ENCODE measurements around the gene SNUPN.
"Not testable (repeated sequence)": the region's sequence is repeated elsewhere in the genome, so short reads cannot be mapped to it uniquely, and the experiment has no call there.

SNUPN gene

DNA sequence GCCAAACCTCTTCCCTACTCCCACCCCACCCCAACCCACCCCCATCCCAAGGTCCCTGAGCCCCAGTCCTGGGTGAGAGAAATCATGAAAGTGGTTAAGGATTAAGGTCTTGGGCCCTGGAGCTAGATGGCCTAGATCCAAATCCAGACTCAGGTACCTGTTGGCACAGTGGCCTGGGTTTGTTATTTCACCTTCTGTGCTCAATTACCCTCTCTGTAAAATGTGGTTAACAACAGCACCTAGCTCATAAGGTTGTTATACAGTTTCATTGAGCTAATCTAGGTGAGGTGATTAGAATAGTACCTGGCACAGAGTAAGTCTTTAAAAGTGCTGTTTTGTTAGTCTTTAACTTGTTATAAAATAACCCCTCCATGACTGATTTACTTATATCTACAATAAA, 6.4 kb upstream of the SNUPN start:
- DNase-seq: no peak

DNA sequence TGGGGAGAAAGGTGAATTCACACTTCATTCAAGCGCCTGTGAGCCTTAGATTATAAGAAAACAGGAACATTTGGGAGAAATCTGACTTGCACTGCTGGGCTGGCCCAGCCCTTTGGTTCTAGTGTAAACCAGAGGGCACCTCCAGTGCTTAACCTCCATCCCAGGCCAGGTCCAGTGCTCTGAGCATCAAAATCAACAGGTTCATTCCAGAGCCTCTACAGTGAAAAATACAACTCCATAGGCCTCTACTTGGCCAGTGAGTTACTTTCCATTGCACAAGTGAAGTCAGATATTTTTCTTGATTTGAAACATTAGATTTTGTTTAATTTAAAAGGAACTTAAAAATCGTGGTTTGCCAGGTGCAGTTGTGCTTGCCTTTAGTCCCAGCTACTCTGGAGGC, 3.0 kb downstream of the SNUPN start:
- no peak for DNase-seq

DNA sequence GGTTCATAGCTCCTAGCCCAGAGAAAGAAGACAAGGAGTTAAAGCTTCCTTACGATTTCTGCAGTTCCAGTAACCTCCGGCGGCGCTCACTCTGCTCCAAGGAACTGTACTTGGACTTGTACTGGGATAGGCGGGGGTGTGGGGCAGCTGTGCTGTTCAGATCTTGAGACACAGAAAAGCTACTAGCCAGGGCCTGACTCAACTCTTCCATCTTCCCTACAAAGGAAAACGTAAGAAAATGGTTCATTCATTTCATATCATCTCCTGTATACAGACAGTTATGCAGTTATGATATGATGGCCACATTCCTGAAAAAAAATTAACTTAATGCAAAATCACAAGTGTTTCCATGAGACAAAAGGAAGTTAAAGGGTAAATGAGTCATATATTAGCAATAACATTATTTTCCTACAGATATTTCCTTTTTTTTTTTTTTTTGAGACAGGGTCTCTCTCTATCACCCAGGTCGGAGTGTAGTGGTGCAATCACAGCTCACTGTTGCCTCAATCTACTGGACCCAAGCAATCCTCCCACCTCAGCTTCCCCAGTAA, 4.6 kb downstream of the SNUPN start:
- no peak for DNase-seq

DNA sequence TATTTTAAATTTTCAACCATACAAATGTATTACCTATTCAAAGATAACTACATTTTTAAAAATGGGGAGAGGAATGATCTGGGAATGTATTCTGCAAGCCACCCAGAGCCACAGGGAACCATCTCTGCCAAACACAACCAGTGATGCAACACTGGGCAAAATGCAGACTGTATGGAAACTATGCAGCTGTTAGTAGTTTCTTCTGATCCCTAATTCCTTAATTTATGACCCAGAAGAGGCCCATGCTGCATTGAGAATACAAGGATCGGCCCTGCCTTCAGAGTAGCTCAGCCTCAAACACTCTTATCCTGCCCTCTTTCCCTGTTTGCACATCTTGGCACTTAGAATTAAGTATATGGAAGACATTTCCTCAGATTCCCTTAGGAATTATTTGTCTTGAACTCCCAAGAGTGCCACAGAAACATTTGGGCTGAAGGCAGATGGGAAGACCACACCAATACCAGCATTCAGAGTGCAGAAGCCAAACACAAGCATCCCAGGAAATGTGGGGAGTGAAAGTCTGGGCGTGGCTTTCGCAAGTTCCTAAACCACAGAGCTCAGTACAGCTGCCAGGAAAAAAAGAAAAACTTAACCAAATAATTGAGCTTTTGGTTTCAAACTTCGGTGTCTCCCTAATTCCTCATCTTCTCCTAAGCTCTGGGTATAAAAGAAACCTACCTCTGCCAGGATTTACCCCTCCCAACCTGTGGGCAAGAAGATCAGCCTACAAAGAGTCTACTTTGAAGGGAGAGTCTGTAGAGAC, 5.3 kb downstream of the SNUPN start:
- DNase-seq: no peak

DNA sequence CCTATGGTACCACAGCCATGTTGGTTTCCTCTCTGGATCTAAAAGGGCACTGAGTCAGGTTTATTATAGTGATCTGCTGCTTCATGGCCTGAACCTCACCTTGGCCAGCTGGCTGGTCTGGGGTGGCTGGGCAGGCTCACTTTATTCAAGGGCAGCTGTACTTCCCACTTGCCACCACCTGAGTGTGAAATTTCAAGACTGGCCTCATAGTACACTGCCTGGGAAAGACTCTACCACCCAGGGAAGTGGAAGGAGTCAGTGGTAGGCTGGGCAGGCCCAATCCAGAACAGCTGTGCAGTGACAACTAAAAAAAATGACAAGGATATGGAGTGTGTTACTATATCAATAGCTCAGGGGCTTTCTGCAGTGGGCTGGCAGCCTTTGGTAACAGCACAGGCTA, 8.8 kb downstream of the SNUPN start:
- DNase-seq: no peak

DNA sequence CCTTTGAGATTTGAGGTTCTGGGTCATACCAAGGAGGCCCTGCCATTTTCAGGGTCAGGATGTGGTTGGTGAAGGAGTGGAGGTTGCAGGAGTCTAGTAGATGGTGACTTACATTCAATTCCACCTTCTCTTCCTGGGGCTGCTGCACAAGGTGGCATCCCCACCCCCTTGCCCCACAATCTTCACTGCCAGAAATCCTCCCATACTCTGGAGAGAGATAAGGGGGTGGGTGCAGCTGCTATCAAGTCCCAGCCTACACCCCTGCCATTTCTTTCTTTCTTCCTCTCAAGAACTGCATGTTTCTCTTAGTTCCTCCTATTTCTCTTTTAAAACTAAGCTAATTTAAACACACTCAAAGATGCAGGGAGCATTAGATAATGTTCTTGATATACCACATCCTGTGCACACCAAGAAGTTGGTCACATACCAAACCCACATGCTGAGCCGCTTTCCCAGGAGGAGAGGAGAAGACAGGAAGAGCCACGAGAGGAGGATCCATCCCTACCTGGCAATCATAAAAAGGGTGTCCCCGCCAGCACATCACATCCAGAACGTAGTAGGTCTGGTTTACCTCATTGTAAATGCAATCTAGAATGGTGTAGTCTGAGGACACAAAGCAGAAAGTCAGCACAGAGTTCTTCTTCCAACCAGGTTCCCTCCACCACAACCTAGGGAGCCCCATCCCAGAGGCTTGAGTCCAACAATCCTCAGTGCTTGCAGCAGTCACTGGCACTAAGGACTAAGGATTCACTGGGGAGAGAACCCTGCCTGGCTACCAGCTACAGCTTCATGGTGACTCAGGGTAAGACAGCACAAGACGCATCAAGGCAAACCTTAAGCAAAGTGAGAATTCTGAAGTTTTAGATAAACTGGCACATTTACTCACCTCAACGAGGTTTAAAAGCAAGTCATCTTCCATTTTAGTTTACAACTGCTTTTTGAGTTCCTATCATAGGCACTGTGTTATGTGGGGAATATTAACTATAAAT, 18.5 kb downstream of the SNUPN start:
- DNase-seq: no peak

DNA sequence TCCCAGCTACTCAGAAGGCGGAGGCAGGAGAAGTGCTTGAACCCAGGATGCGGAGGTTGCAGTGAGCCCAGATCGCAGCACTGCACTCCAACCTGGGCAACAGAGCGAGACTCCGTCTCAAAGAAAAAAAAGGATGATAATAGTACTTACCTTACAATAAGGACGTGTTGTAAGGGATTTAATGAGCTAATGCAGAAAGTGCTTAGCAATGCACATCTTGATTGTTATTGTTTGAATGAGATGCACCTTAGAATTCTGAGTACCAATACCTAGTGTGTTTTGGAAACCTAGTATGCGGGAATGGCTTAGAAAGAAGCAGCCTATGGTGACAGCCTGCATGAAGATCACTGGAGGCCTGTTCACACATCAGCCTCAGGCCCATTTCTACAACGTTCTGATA, 19.5 kb downstream of the SNUPN start:
- no peak for DNase-seq

DNA sequence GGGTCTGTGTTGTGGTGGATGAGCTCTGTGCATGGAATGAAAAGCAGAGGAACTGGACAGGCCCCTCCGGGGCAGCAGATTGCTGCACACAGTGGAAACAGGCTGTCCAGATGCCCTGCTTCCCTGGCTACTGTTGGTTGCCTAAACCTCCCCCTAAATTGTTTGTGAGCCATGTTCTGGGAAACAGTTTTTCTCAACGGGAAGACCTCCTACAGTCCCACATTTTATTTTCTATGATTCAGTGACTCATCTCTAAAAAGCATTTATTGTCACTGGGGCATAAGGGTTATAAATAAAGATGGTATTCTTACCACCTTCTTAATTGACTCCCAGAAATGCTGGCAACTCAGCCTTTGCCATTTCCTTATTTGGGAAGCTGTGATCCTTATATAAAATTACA, 26.1 kb downstream of the SNUPN start:
- DNase-seq: no peak

DNA sequence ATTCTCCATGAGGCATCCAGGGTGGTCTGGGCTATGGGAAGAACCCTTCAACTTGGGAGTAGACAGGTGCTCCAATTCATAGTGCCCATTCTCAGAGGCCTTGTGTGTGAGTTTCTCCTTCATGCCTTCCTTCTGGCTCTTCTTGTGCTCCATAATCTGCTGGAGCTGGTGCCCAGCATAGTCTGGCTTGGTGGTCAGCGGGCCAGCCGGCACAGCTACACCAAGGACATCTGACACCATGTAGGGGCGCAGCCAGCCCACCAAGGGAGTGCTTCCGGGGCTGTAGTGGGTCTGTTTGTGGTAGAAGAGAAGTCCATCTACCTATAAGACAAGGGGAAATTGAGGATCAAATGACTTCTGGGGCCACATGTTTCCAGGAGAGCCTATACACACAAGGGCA, 27.2 kb downstream of the SNUPN start:
- no peak for DNase-seq

DNA sequence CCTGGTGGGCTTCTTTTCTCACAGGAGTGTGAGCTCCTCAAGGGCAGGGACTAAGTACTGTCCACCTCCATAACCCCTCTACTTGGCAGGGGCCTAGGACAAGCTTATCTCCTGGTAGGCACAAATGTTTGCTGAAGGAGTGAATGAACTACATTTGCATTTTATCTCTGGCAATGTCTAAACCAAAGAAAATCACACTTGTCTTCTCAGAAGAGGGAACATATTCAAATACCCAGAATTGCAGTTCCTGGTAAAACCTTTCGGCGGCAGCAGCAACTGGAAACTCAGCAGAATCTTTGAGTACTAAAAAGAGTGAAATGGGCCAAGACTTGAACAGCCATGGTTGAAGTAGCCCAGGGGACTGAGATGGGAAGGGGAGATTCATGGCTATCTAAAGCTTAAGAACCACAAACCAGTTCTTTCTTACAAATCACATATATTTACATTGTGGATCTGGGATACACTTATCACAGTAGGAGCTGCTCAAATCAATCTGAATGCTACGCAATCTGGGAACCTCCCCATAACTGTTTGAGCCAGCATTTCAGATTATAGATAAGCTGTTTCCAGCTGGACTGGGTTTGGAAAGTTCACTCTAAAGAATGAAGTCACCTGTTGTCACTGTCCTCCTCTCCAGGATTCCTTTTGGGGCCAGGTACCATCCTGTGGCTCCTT, 27.7 kb downstream of the SNUPN start:
- DNase-seq: peak; percentile 26

DNA sequence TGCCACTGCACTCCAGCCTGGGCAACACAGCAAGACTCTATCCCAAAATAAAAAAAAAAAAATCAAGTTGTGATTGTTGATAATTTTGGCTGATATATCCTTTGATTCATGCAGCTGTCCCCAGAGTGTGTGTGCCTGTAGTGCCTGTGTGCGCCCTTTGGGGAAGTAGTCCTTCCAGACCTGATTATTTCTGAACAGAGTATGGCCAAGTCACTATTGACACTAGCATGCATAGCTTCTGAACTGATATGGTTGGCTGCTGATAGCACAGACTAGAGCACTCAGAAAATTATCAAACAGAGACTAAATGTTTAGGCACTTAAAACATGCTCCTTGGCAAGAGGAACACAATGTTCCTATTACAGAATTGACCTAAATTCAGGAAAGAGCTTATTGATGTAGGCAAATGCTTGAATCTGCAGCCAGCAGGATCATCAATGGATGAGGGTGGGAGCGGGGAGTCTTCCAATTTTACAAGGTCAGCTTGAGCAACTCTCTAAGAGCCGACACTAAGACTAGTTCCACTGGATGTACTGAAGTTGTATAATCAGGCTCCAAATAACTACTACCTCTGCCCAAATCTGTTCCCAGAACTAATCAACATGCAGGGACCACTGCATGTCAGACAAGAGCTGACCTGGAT, 28.7 kb downstream of the SNUPN start:
- DNase-seq: no peak

DNA sequence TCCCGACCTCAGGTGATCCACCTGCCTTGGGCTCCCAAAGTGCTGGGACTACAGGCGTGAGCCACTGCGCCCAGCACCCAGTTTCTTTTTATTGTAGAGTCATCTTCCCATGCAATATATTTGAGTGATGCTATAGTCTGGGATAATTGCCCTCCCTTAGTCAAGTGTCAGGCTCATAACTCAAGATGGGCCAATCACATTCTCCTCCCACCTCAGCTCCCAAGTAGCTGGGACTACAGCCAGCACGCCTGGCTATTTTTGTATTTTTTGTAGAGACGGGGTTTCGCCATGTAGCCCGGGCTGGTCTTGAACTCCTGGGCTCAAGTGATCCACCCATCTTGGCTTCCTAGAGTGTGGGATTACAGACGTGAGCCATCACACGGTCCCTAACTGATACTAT, 31.2 kb downstream of the SNUPN start:
- no peak for DNase-seq

DNA sequence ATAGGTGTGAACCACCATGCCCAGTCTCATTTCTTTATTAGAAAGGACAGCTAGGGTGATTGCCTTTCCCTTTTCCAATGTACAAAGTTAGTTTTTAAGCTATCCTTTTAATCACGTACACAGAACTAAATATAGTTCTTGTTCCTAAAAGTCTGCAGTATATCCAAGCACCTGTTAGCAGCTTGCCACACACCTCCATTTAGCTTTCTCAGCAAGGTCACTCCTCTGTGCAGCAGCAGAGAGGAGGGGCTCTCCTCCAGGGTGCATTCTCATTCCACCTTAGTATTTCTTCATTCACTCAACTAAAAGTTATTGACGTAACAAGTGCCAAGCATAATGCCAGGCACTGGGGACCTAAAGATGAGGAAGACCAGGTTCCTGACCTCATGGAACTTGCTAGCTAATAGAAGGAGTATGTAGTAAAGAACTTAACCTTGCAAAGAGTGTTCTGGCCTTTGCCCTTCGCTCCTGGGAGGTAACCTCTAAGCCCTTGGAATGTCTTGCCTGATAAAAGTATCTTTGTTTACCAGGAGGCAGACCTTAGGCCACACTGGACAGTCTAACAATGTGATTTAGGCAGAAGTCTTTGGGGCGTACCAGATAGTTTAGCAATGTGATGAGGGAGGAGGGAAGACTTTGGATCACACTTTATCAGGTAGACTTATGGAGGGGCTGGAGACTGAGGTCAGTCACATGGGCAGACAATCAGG, 33.7 kb downstream of the SNUPN start:
- no peak for DNase-seq

DNA sequence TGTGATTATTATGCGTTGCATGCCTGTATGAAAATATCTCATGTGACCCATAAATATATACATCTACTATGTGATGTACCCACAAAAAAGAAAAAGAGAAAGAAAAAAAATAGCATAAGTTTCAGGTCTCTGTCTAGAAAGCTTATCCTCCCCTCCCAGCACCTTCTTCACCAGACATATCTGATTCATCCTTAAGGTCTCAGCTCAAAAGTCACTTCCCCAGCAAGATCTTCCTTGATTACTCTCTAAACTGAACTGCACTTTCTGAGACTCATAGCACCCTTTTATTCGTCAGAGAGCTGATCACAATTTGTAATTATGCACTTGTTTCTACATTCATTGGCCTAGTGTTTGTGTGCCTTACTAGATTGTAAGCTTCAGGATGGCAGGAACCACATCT, 35.3 kb downstream of the SNUPN start:
- no peak for DNase-seq

DNA sequence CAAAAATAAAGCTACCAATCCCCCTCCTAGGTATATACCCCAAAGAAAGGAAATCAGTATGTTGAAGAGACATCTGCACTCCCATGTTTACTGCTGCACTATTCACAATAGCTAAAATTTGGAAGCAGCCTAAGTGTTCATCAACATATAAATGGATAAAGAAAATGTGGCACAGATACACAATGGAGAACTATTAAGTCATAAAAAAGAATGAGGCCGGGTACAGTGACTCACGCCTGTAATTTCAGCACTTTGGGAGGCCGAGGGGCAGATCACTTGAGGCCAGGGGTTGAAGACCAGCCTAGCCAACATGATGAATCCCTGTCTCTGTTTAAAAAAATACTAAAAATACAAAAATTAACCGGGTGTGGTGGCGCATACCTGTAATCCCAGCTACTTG, 36.5 kb downstream of the SNUPN start:
- DNase-seq: no peak

DNA sequence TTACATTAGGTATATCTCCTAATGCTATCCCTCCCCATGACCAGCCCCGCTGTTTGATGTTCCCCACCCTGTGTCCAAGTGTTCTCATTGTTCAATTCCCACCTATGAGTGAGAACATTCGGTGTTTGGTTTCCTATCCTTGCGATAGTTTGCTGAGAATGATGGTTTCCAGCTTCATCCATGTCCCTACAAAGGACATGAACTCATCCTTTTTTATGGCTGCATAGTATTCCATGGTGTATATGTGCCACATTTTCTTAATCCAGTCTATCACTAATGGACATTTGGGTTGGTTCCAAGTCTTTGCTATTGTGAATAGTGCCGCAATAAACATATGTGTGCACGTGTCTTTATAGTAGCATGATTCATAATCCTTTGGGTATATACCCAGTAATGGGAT, 39.1 kb downstream of the SNUPN start:
- DNase-seq: not testable (repeated sequence)

DNA sequence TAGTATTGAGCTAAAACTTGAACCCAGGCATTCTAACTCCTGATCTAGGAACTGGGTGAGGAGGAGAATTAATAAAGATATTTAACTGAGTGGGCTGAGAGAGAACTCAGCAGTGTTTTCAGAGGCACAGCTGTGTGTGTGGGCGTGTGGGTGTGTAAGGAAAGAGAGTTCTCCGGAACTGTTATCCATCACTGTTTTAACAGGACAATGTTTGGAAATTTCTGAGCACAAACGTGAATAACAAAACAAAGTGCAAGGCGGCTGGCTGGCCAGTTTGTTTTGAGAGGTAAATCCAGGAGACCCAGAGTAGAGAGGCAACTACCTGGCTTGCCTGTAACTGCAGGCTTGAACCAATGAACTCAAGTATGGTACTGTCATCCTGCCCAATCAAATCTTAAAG, 41.4 kb downstream of the SNUPN start:
- no peak for DNase-seq

DNA sequence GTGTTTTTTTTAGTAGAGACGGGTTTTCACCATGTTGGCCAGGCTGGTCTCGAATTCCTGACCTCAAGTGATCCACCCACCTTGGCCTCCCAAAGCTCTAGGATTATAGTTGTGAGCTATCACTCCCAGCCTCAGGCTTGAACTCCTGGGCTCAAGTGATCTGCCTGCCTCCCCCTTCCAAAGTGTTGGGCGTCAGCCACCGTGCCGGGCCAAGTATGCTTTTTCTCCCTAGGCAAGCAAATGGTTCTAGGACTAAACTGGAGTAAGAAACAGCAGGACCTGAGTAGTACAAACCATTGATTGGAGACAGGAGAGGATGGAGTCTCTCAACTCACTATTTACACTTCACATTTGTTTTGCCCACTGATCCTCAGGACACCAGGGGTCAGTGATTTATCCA, 41.8 kb downstream of the SNUPN start:
- DNase-seq: no peak

DNA sequence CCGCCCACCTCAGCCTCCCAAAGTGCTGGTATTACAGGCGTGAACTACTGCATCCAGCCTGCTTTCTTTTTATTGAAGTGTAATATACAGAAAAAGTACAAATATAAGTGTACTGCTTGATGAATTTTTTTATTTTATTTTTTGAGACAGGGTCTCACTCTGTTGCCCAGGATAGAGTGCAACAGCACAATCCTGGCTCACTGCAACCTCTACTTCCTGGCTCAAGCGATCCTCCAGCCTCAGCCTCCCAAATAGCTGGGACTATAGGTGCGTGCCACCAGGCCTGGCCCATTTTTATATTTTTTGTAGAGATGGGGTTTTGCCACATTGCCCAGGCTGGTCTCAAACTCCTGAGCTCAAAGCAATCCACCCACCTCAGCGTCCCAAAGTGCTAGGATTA, 42.6 kb downstream of the SNUPN start:
- DNase-seq: not testable (repeated sequence)

DNA sequence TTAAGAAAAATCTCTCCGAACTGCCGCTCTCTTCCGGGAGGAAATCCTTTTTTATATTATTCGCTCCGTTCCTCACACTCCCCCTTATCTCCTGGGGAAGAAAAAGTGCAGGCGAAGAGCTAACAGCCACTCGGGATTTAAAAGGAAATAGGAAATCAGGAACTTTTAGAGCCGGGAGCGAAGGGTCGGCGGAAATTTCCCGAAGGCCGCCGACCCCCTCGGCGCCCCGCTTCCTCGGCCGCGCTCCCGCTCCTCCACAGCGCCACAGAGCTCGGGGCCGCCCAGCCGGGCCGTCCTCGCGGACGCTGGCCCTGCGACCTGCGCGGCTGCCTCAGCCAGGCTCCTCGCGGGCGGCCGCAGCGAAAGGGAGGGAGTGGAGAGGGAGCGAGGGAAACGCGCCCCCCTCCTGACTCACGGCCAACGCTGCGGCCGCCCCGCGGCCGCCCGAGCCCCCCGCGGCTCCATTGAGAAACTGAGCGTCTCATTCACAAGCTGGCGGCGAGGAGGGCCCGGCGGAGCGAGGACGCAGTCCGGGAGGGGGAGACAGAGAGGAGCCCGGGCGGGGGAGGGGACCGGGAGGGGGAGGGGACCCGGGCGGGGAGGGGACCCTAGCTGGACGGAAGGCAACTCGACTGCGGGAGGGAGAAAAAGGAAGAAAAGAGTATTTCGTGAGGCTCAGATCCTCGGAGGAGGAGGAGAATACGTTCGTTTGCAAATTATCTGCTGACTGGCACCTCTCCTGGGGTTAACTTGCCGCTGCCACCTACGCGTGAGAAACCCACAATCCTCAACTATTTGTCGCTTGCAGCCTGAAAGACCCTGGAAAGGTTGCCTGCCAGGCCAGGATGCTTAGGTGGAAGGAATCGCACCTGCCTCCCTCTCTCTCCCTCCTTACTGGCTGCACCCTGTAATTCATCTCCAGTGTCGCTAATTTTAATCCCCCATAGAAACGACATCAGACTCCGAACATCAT, 46.3 kb downstream of the SNUPN start, which contains the start of gene PTPN9:
TSS of gene PTPN9 (minus strand) at position 368 of the 973 bp plus-strand sequence. CDS start 539 bp downstream, outside the sequence.
- DNase-seq: peak; percentile 73
